Measurements from ENCODE around the gene PDGFC.

The PDGFC gene

DNA sequence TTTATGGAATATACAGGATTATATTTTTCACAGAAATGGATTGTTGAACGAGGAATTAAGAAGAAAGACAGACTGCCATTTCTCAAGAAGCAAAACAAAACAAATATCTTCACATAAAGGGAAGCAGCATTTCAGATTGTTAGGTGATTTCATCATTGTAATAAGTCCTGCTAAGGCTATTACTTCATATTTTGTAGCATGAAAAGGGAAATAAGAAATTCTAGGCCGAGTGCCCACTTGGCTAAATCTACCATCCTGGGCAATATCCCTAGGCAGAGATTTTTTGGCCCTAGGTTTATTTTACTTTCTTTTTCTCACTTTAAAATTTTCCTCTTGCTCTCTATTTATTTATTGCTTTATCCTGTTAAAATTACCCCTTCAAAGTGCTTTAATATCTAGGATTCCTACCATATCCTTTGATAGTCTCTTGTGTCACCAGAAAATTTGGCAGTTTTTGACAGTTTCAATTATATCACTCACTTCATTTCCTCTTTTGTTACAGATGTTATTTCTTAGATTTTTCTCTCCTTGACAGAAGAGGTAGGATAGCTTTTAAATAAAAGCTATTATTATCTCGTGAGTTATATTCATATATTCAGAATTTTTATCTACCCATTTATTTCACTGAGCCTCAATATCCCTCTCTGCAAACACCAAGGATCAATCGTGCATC lies 142.3 kb downstream of the PDGFC start:
- DNase-seq (ENCODE audit: low read depth in 2 of 2) = no peak

- DNase-seq (ENCODE audit: low read depth in 2 of 2) = no peak
These were observed 144.1 kb downstream of the PDGFC start for GRCh38 chr4:156827519-156827918.

GRCh38 chr4:156825074-156825473 lies 146.5 kb downstream of the PDGFC start:
- DNase-seq (ENCODE audit: low read depth in 2 of 2) = no peak

DNA sequence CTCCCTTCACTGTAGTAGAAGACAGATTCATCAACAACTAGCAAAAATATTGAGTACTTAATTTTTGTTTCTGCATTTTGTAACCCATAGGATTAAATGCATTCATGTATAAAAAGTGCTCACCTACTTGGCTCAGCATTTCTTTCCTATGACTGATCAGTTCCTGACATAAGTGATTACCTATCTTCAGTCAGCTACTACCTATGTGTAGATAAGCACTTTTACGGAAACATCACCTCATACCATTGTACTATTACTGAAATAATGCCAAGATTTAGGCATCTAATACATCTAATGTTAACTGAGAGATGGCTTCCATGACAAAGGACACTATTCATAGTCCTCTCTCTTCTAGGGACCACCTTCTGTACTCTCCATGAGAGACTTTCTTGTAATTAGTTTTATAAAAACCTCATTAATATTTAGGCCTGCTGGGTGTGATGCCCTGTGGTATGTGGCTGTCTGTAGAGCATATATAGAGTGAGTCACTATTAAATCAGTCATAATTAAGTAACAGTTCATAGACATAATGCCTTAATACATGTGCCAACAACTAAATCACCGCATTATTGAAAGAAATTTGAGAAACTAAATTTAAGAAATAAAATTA lies 147.0 kb downstream of the PDGFC start:
- no peak for DNase-seq (ENCODE audit: low read depth in 2 of 2)

DNA sequence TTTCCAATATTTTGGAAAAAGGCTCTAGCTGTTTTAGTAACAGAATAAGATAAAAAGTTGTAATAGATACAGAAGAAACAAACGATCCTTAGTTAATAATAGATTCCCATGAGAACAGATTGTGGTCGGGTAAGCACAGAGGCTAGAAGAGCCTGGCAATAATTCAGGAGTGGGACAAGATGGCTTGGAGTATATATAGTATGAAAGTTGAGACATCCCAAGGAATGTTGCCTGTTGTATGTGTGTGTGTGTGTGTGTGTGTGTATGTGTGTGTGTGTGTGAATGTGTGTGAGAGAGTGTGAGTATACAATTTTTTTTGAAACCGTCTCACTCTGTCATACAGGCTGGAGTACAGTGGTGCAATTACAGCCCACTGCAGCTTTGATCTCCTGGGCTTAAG lies 150.7 kb downstream of the PDGFC start:
- no peak for DNase-seq (ENCODE audit: low read depth in 2 of 2)

DNA sequence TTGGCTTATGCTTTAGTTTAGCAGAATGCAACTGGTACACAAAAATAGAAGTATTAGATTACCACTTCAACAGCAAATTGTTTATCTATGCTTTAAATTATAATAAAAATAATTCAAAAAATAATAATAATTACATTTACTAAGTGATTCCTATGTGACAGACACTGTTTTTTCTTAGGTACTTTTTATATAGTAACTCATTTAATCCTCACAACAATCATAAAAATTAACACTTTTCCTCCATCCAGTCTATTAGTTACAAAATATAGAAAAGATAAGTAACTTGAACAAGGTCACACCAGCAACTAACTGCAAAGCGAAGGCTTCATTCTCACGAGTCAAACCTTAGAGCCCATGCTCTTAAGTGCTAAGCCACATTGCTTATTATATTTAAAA lies 155.2 kb downstream of the PDGFC start:
- DNase-seq (ENCODE audit: low read depth in 2 of 2) = no peak

DNA sequence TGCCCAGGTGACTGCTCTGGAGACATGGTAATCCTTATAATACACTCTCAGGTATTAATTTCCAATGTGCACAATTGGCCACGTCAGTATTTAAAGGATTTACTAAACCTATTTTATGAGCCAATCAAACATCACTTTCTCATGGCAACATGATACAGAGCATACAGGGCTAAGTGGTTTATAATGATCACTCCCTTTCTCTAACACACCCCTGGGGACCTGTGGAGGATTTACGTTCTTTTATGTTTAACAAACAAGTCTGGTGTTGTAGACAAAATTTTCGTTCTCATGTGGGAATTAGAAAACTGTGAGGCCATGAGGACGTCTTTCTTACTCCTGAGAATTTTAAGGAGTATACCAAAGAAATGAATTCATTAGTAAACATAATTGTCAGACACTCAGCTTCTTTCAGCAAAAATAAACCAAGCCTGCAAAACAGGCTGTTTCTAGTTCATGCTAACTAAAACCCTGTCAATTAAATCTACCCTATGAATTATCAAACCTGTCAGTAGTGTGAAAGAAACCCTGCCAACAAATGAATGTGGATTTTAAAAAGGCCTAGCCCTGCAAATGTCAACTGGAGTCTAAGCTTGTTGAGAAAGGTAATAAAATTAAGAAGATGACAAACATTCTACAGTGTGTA lies 155.8 kb downstream of the PDGFC start:
- no peak for DNase-seq (ENCODE audit: low read depth in 2 of 2)

- DNase-seq (ENCODE audit: low read depth in 2 of 2) = no peak
These were observed 159.6 kb downstream of the PDGFC start for GRCh38 chr4:156811963-156812362.

DNA sequence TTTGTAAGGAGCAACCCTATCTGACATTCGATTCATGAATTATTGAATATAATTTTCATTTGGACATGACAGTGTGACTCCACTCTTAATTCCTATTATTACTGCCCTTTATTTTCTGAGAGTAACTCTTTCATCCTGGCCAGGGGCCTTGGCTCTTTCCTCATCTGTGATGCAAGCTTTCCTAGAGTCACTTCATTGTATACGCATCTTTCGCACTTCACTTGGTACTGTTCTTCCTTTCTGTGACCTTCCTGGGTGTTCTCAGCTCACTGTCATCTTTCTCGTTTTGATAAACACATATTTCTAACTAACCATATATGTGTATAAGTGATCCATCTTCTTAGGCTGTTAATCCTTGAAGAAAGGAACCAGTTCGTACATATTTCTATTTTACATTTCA lies 160.3 kb downstream of the PDGFC start:
- no peak for DNase-seq (ENCODE audit: low read depth in 2 of 2)

GRCh38 chr4:156805696-156806095 lies 165.9 kb downstream of the PDGFC start:
- no peak for DNase-seq (ENCODE audit: low read depth in 2 of 2)

DNA sequence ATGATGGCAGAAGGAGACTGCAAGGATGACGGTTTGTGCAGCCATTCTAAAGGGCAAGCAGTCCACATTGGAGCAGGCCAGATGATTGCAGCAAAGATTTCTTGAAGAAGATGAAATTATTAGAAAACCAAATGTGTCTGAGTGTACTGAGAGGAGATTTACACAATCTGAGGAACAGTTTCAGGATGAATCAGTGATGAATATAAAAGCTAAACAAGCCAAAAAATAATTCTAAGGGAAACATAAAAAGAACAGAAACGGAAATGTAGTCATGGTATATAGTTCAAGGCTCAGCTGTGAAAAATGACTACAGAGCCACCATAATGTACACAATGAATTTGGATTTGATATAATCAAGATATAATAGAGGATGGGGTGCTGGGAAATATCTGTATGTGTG lies 168.5 kb downstream of the PDGFC start:
- no peak for DNase-seq (ENCODE audit: low read depth in 2 of 2)

GRCh38 chr4:156800463-156800862 lies 171.1 kb downstream of the PDGFC start:
- no peak for DNase-seq (ENCODE audit: low read depth in 2 of 2)

DNA sequence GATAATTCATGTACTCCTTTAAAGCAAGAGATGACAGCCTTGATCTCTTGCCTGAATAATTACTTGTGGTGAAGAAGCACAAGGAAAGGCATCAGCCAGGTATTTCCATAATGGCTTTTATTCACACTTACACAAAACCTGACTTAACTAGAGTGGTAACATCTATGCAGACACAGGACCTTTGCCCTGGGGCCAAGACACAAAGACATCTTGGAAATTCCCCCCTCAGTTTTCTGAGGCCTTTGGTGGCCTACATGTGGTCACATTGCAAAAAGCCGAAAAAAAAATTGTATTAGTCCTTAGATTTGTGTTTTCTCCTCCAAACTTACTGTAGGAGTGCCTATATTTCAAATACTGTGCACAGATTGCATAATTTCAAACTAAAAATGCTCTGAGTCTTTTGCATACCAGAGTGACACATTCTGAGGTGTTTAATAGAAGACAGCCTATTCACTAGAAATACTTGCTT lies 172.4 kb downstream of the PDGFC start:
- DNase-seq (ENCODE audit: low read depth in 2 of 2) = no peak

DNA sequence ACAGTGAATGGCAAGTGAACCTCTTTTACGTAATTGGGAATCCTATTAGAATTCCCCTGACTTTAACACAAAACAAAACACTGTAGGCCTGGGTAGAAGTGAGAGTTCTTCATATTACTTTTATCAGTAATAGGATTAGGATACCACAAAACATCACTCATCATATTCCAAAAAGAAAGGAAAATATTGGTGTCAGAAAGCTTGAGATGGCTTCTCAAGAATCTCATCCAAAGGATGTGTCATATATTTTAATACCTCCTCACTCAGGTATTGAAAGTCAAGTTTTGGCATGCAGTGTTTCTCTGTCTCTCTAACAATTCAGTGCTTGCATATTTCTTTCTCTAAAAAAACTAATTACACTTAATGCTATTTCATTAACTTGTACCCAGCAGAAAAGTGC lies 173.2 kb downstream of the PDGFC start:
- DNase-seq (ENCODE audit: low read depth in 2 of 2) = no peak

DNA sequence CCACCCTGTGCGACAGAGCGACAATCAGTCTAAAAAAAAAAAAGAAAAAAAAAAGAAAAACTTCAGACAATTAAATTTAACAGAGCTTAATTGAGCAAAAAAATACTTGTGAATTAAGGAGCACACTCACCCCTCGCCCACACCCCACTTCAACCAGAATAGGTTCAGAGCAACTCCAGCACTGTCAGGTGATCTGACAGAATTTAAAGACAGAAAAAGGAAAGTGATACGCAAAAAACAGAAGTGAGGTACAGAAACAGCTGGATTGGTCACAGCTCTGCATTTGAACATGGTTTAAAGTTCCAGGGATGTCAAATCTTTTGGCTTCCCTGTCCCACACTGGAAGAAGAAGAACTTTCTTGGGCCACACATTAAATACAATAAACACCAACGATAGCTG lies 174.4 kb downstream of the PDGFC start:
- no peak for DNase-seq (ENCODE audit: low read depth in 2 of 2)

- no peak for DNase-seq (ENCODE audit: low read depth in 2 of 2)
These were observed 175.9 kb downstream of the PDGFC start for GRCh38 chr4:156795727-156796126.

DNA sequence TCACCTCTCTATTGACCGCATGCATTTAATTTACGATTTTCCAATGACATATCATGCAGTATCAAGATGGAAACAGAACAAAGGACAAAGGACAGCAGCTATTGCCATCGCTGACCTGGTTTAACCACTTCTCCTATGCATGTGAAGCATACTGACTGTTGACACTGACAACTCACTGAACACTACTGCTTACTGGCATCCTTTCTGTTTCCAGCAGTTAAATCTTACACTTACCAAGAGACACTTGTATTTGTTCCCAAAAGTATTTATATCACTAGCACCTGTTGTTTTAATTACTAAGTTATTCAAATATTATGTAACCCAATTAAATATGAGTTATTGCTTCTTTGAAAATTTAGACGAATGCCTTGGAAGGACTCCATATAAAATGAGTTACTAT lies 176.7 kb downstream of the PDGFC start:
- no peak for DNase-seq (ENCODE audit: low read depth in 2 of 2)

DNA sequence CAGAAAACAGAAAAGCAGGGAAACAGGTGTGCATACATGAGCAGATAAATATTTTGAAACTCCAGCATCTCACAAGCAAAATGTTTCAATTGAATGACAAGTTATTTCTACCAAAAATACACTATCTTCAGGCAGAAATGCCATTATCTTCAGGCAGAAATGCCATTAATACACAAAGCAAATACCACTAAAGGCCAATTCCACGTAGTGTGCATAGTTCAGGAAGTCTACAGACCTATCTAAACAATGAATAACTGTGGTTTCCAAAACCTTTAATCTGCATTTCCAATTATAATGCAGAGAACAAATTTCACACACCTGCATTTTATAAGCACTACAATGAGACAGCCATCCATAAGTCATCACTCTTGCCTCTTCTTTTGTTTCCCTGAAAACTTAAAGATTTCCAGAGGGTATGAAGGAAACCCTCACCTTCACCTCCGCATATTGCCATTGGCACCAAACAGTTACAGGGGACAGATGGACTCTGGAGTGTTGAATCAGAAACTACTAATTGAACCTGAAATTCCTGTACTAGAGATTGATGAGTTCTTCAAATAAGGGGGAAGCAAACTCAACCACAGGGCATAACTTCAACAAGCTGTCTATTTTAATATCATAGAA lies 179.0 kb downstream of the PDGFC start:
- DNase-seq (ENCODE audit: low read depth in 2 of 2) = no peak

DNA sequence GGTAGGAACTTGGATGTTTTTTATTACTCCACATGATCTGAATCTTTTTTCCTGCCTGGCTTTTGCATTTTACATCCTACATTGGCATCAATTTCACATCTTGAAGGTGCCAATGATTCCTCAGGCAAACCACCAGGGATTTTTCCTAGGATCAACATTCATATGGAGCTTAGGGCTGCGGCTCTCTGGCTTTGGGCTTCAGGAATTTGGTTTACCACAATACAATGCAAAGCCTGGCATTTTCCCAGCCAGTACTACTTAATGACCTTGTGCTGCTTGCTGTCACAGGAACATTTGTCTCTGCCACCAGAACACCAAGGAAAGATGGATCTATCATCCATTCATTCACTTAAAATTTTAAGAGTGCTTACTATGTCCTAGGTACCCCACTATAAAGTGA lies 180.7 kb downstream of the PDGFC start:
- DNase-seq (ENCODE audit: low read depth in 2 of 2) = no peak

DNA sequence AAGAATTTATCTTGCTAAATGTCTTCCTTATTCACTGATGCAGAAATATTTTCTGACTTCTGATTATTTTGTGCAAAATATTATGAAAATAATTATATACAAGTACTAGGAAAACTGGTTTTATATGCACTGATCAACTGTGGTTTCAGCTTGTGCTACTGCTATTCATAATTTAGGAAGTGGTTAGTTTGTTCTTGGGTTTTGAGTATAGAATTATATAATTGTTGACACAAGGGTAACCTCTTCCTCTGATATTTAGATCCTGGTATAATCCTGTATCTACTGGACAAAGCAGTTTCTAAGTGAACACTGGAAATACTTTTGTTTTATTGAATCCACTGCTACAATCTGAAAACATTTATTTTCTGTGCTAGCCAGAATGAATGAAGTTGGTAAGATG lies 182.8 kb downstream of the PDGFC start:
- no peak for DNase-seq (ENCODE audit: low read depth in 2 of 2)

DNA sequence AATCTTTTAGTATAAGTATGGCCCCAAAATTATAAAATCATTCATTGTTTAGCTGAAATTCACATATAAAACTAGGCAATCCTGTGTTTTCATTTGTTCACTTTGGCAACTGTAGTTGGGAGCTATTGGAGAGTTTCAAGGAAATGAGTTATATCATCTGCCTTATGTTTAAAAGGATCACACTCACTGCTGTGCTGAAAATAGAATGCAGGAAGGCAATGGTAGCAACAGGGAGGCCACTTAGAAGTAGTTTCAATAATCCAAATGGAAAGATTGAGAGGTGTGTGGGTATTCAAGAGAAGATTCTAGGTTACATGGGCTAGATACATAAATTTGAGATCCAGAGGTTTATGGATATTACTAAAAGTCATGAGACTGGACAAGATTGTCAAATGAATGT lies 184.9 kb downstream of the PDGFC start:
- no peak for DNase-seq (ENCODE audit: low read depth in 2 of 2)

DNA sequence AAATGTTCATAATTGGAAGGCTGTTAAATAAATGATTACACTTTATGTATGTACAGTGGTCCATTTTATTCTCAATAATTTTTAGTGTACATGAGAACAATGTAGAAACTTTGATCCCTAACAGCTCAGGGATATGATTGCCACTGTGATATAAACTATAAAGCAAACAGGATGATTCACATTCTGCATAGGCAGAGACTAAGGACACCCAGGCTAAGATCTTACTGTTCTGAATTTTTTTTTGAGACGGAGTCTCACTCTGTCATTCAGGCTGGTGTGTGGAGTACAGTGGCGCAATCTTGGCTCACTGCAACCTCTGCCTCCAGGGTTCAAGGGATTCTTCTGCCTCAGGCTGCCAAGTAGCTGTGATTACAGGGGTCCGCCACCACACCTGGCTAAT lies 186.6 kb downstream of the PDGFC start:
- DNase-seq (ENCODE audit: low read depth in 2 of 2) = no peak

DNA sequence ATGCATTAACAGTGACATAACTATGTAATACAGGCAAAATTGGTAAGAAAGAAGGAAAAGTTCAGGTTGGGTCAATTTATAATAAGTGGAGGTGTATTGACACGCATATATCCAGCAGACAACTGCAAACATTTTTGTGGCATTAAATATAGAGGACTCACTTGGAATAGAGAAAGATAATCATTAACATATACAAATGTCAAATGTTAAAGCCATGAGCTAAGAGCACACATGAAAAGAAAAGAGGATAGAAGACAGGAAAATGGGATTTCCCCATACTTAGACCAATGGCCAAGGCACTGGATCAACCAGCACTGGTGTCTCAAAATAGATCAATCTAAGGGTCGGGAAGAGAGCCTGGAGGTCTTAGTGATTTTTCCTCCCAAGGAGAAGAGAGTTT lies 187.6 kb downstream of the PDGFC start:
- no peak for DNase-seq (ENCODE audit: low read depth in 2 of 2)
